Choroid plexus epithelial cell (primary cell): Measurements from ENCODE around the gene KANSL1L.

ENCODE experiments used
- DNase-seq: peaks from one replicate; pipeline ENCODE4 v3.0.0-alpha.2; 2010; ENCODE audit warnings: low read depth
- H3K4me3 ChIP-seq: 2 replicates; pipeline ENCODE4 v1.5.1; 2011; ENCODE audit warnings: low read depth, mild to moderate bottlenecking, control low read depth, low read length, moderate library complexity
- CTCF ChIP-seq: conservative IDR thresholded peaks from 2 replicates; pipeline ENCODE4 v1.5.1; 2011; ENCODE audit warnings: low read depth, mild to moderate bottlenecking, control low read depth, inconsistent platforms, low read length, moderate library complexity

Gene KANSL1L

GRCh38 chr2:210022824-210023223, 148.4 kb downstream of the KANSL1L start:
- no peak for DNase-seq
- no peak overlapping the region for H3K4me3 ChIP-seq
- no peak for TF ChIP-seq CTCF

GRCh38 chr2:210020138-210020537, 151.1 kb downstream of the KANSL1L start:
- TF ChIP-seq CTCF = no peak
- DNase-seq = no peak
- H3K4me3 ChIP-seq = no peak overlapping the region

- TF ChIP-seq CTCF = no peak
- H3K4me3 ChIP-seq = no peak overlapping the region
- no peak for DNase-seq
Observed at GRCh38 chr2:210009896-210010295, 161.3 kb downstream of the KANSL1L start.

GRCh38 chr2:210009126-210009525, 162.1 kb downstream of the KANSL1L start:
- DNase-seq = no peak
- TF ChIP-seq CTCF = no peak
- H3K4me3 ChIP-seq = no peak overlapping the region

- H3K4me3 ChIP-seq = no peak overlapping the region
- TF ChIP-seq CTCF = no peak
- peak; percentile 14 for DNase-seq
Observed at GRCh38 chr2:210007895-210008294, 163.3 kb downstream of the KANSL1L start.

- H3K4me3 ChIP-seq = no peak overlapping the region
- no peak for TF ChIP-seq CTCF
- no peak for DNase-seq
Observed at GRCh38 chr2:210004881-210005280, 166.3 kb downstream of the KANSL1L start.

- DNase-seq = peak; percentile 35
- H3K4me3 ChIP-seq = peak overlapping the region; percentile 93
- TF ChIP-seq CTCF = no peak
Observed at GRCh38 chr2:210003359-210003758, 167.8 kb downstream of the KANSL1L start.
